ENCODE results near the gene ANO3. TPM values are rescaled to one million over a fixed set of nuclear protein-coding genes. Genes with fewer than 3 reads are reported as not detected.

The ANO3 gene
- total and polyA plus RNA-seq, 2 of the 8 experiments (the other 6 are each of a cell fraction or from before 2014, with no cell fraction given), result not detected

GRCh38 chr11:26584818-26585217, 252.9 kb downstream of the ANO3 start (continued):
- TF ChIP-seq TBP (IDR thresholded peaks at IDR 0.05; ENCODE audit: low read depth, low read length) (no peak), HDAC6 (IDR thresholded peaks at IDR 0.05; ENCODE audit: low read depth, low read length) (no peak), CHD2 (IDR thresholded peaks at IDR 0.05; ENCODE audit: low read length) (no peak)
